ENCODE results near the gene SINHCAF.
"Not testable (repeated sequence)": the region's sequence is repeated elsewhere in the genome, so short reads cannot be mapped to it uniquely, and the experiment has no call there.

Gene SINHCAF

DNA sequence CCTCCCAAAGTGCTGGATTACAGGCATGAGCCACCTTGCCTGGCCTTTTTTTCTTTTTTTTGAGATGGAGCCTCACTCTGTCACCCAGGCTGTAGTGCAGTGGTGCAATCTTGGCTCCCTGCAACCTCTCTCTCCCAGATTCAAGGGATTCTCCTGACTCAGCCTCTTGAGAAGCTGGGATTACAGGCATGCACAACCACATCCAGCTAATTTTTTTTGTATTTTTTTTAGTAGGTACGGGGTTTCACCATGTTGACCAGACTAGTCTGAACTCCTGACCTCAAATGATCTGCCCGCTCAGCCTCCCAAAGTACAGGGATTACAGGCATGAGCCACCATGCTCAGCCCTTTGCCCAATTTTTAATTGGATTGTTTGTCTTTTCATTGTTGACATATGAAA lies 58.0 kb downstream of the SINHCAF start:
- DNase-seq (ENCODE audit: extremely low read depth in 1 of 2, low read depth in 1 of 2): no peak

DNA sequence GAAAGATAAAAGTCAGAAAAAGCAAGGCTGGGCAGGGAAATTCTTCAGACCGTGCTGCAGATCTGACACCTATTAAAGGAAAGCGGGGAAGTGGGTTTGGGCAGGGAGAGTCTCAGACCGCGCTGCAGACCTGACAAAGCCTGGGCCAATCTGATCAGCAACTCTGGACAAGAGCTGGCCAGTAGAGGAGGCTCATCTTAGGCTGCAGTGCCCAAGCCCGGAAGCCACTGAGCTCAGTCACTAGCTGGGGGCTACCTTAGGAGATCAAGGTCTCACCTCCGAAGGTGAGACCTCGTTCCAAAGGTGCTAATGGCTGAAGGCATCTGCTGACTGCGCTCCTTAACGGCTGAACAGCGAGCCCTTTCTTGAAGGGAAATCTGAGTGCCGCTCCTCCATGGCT lies 60.2 kb downstream of the SINHCAF start:
- DNase-seq (ENCODE audit: extremely low read depth in 1 of 2, low read depth in 1 of 2): no peak

GRCh38 chr12:31263661-31264060 lies 62.3 kb downstream of the SINHCAF start:
- DNase-seq (ENCODE audit: extremely low read depth in 1 of 2, low read depth in 1 of 2): no peak

DNA sequence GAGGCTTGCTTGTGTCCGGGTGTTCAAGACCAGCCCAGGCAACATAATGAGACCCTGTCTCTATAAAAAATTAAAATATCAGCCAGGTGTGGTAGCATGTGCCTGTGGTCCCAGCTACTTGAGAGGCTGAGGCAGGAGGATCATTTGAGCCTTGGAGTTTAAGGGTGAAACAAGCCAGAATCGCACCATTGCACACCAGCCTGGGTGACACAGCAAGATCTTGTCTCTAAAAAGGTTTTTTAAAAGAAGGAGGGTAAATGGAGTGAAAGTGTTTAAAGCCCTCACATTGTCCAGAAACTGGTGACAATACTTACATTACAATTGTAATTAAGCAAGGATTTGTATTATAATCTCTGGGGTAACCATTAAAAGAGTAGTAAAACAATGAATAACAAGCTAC lies 64.2 kb downstream of the SINHCAF start:
- no peak for DNase-seq (ENCODE audit: extremely low read depth in 1 of 2, low read depth in 1 of 2)

GRCh38 chr12:31260840-31261239 lies 65.1 kb downstream of the SINHCAF start:
- no peak for DNase-seq (ENCODE audit: extremely low read depth in 1 of 2, low read depth in 1 of 2)

DNA sequence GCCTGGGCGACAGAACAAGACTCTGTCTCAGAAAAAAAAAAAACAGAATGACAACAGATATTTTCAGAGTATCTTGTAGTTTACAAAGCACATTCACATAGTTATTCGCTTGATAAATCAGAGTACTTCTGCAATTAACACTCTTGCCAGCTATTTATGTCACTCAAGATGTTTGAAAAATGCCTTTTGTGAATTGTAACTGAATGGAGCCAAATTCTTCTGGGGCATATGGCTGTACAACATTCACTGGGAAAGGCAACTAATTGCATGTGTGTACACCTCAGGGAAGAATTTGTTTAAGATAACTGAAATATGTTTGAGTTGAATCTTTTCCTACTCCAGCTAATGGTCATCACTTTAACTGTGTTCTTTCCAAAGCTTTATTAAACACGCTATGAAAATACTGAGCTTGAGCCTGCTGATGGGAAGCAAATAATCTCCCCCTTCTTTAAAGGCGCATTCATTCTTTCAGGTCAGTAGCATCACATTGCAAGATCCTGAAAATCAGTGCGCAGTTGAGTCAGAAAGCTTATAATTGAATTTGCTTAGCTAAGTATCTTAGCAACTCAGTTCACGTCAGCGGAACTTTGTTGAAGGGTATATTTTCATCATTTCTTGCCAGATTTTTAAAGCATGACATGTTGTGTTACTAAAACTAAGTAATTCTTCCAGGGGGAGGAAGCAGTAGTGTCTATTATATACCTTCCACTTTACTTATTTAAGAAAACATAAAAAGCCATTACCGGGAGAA lies 66.6 kb downstream of the SINHCAF start:
- no peak for DNase-seq (ENCODE audit: extremely low read depth in 1 of 2, low read depth in 1 of 2)

DNA sequence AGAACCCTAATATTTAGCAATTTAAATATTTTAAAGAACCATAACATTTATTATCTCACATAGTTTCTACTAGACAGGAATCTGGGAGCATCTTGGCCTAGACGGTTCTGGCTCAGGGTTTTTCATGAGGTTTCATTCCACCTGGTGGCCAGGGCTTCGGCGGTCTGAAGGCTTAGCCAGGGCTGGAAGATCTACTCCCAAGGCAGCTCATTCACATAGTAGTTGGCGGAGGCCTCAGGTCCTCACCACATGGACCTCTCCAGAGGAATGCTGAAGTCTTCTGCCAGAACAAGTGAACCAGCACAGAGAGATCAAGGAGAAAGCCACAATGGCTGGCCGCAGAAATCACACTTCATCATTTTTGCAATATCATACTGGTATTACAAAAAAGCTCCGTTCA lies 68.2 kb downstream of the SINHCAF start:
- no peak for DNase-seq (ENCODE audit: extremely low read depth in 1 of 2, low read depth in 1 of 2)

DNA sequence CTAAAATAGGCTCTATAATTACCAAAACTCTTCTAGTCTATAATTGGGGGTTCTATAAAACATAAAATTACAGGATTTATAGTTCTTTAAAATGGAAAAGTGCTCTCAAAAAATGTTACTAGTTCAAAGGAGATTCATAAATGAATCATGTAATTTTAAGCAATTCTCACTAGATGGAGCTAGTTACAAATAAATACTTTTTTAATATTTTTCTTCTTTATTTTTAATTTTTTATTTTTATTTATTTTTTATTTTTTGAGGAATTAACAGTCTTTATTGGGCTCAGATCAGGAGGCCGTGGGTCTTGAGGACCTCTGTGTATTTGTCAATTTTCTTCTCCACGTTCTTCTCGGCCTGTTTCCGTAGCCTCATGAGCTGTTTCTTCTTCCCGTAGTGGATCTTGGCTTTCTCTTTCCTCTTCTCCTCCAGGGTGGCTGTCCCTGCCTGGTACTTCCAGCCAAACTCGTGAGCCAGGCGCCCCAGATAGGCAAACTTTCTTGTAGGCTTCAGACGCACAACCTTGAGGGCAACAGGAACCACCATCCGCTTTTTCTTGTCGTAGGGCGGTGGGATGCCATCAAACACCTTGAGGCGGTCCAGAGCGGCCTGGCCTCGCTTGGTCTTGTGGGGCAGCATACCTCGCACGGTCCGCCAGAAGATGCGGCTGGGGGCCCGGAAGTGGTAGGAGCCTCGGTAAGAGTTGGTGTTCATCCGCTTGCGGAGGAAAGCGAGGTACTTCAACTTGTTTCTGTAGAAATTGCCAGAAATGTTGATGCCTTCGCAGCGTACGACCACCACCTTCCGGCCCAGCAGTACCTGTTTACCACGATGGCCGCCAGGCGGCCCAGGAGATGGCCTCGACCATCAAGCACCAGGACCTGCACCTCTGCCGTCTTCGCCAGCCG lies 74.0 kb downstream of the SINHCAF start:
- DNase-seq (ENCODE audit: extremely low read depth in 1 of 2, low read depth in 1 of 2): not testable (repeated sequence)

- no peak for DNase-seq (ENCODE audit: extremely low read depth in 1 of 2, low read depth in 1 of 2)
These were observed 75.8 kb downstream of the SINHCAF start for GRCh38 chr12:31250179-31250578.

GRCh38 chr12:31249356-31249755 lies 76.6 kb downstream of the SINHCAF start:
- no peak for DNase-seq (ENCODE audit: extremely low read depth in 1 of 2, low read depth in 1 of 2)

GRCh38 chr12:31248815-31249214 lies 77.1 kb downstream of the SINHCAF start:
- no peak for DNase-seq (ENCODE audit: extremely low read depth in 1 of 2, low read depth in 1 of 2)

GRCh38 chr12:31248337-31248736 lies 77.6 kb downstream of the SINHCAF start:
- no peak for DNase-seq (ENCODE audit: extremely low read depth in 1 of 2, low read depth in 1 of 2)

GRCh38 chr12:31246470-31246850 lies 79.5 kb downstream of the SINHCAF start:
- DNase-seq (ENCODE audit: extremely low read depth in 1 of 2, low read depth in 1 of 2): no peak

- DNase-seq (ENCODE audit: extremely low read depth in 1 of 2, low read depth in 1 of 2): no peak
These were observed 80.0 kb downstream of the SINHCAF start for GRCh38 chr12:31245822-31246469.

DNA sequence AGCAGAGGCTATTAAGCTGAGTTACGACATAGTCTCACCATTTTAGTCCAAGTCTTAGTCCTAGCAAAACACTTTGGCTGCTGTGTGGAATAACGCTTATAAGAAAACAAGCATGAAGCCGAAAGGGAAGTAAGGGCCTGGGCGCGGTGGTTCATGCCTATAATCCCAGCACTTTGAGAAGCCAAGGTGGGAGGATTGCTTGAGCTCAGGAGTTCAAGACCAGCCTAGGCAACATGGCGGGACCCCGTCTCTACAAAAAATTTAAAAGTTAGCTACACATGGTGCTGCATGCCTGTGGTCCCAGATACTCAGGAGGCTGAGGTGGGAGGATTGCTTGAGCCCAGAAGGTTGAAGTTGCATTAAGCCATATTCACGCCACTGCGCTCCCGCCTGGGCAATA lies 83.5 kb downstream of the SINHCAF start:
- not testable (repeated sequence) for DNase-seq (ENCODE audit: extremely low read depth in 1 of 2, low read depth in 1 of 2)

GRCh38 chr12:31238764-31239387 lies 87.1 kb downstream of the SINHCAF start:
- peak; percentile 11 to 32 for DNase-seq (ENCODE audit: extremely low read depth in 1 of 2, low read depth in 1 of 2)

DNA sequence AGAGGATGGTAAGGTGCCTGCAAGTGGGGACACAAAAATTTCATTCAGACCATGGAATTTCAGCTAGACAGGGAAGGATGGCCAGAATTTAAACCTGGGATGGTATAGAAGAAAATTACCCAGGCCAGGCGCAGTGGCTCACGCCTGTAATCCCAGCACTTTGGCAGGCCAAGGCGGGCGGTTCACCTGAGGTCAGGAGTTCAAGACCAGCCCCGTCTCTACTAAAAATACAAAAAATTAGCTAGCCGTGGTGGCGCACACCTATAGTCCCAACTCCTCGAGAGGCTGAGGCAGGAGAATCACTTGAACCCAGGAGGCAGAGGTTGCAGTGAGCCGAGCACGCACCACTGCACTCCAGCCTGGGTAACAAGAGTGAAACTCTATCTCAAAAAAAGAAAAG lies 87.6 kb downstream of the SINHCAF start:
- not testable (repeated sequence) for DNase-seq (ENCODE audit: extremely low read depth in 1 of 2, low read depth in 1 of 2)

- no peak for DNase-seq (ENCODE audit: extremely low read depth in 1 of 2, low read depth in 1 of 2)
These were observed 88.8 kb downstream of the SINHCAF start for GRCh38 chr12:31236998-31237637.

DNA sequence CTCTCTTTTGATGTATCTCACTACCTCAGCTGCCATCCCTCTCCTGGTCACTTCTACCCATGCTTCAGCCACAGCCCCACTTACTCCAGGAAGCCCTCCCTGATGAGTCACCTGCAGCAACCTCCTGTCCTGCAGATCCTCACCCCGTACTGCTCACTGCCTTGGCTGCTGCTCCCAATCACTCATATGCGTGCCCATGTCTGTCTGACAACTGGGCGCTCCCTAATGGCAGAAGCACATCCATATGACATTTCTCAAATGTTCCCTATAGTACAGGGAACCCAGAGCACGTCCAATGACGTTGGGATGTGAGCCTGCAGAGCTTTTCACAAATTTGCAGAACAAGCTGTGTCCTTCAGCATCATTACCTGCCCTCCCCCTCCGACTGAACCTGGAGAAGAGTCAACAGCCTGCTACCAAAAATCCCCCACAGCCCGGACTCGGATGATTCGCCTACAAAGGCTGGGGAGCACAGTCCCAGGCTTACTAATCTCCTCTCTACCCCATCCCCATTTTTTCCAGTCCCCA lies 90.0 kb downstream of the SINHCAF start:
- no peak for DNase-seq (ENCODE audit: extremely low read depth in 1 of 2, low read depth in 1 of 2)
